Stimulated activated CD4-positive, alpha-beta T cell treated with anti-CD3 and anti-CD28 coated beads, Interleukin-2, amount 100 ng/mL, for 48 hours (primary cell): Measurements from ENCODE around the gene SYCE1L.
"Not testable (repeated sequence)": the region's sequence is repeated elsewhere in the genome, so short reads cannot be mapped to it uniquely, and the experiment has no call there.

ENCODE experiments used
- DNase-seq, 2 donors: peaks; one replicate each; pipeline ENCODE4 v3.0.0-alpha.2; 2020

Gene SYCE1L, protein sequence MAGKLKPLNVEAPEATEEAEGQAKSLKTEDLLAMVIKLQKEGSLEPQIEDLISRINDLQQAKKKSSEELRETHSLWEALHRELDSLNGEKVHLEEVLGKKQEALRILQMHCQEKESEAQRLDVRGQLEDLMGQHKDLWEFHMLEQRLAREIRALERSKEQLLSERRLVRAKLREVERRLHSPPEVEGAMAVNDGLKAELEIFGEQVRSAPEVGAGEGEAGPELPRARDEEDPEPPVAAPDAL

DNA sequence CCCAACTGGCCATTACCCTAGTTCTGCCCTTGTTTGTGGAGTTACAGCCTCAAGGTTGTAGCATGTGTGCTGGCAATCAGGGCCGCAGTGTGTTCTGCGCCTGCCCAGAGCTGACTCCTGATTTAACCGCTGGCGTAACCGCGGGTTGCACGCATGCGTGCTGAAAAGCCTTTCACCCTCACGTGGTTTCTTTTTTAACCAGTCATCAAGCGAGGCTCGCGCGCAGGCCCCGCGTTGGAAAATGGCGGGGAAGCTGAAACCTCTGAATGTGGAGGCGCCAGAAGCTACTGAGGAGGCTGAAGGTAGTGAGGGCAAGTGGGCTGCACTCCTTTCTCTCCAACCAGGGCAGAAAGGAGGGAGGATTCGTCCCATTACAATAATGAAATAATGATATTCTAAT is at the start of gene SYCE1L:
Gene SYCE1L (plus strand): TSS at position 198 of the 400 bp plus-strand sequence. CDS start 44 bp downstream, at position 242.
- DNase-seq: no peak

DNA sequence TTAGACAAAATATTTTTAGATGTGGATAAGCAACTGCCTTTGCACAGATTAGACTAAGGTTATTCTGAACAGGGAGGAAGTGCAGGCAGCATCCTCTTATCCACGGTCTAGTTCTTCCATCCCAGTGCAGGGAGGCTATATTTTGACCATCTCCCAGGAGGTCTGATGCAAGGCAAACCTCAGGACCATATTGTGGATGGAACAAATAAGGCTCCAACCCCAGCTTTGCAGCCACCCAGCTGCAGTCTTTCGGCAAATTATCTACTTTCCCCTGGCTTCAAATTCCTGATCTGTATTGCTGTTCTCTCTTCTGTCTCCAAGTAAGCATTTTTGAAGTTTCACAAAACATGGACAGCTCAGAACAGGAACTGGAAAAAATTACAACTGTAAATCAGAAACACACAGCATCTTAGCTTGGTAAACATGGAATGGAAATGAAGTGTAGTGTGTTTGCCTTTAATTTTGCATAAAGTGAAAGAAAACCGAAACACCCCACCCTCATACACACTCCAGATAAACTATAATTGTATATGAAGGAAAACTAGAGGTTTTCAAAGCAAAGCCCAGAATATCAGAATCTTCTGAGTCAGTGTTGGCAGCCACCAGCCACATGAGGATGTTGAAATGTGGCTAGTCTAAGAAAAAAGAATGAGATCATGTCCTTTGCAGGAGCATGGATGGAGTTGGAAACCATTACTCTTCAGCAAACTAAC is 41.7 kb upstream of the SYCE1L start:
- DNase-seq: no peak

DNA sequence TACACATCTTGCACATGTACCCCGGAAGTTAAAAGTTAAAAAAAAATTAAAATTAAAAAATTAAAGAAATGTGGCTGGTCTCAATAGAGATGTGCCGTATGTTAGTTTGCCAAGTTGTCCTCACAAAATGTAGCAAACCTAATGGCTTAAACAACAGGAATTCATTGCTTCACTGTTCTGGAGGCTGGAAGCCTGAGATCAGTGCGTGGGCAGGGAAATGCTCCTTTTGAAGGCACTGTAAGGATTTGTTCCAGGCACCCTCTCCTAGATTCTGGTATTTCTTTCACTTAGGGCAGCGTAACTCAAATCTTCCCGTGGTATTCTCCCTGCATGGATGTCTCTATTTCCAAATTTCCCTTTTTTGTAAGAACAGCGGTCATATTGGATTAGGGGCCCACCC is 40.9 kb upstream of the SYCE1L start:
- DNase-seq: no peak

DNA sequence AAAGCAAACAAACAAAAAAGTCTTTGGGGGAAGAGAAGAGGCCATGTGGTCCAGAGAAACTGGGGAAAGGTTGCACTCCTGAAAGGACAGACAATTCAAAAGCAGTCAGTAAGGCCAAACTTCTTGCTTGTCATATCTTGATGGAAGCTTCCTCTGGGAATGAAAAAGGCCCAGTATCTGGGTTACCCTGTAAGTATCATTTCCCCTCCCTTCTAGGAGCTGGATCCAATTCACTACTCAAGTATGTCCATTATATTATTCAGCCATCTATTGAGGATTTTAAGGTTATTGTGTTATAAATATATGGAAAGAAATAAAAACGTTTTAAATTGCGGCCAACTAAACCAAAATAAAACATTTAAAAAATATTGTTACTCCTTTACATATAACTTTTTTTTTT is 34.2 kb upstream of the SYCE1L start:
- DNase-seq: no peak

DNA sequence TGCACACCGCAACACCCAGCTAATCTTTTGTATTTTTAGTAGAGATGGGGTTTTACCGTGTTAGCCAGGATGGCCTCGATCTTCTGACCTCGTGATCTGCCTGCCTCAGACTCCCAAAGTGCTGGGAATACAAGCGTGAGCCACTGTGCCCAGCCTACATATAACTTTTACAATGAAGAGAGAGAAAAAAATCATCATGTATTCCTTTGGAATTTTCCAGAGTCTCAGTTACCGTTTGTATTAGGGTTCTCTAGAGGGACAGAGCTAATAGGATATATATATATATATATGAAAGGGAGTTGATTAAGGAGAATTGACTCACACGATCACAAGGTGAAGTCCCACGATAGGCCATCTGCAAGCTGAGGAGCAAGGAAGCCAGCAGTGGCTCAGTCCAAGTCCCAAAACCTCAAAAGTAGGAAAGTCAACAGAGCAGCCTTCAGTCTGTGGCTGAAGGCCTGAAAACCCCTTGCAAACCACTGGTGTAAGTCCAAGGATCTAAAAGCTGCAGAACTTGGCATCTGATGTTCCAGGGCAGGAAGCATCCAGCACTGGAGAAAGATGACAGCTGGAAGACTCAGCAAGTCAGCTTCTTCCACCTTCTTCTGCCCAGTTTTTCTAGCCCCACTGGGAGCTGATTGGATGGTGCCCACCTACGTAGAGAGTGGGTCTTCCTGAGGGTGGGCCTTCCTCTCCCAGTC is 33.5 kb upstream of the SYCE1L start:
- not testable (repeated sequence) for DNase-seq

DNA sequence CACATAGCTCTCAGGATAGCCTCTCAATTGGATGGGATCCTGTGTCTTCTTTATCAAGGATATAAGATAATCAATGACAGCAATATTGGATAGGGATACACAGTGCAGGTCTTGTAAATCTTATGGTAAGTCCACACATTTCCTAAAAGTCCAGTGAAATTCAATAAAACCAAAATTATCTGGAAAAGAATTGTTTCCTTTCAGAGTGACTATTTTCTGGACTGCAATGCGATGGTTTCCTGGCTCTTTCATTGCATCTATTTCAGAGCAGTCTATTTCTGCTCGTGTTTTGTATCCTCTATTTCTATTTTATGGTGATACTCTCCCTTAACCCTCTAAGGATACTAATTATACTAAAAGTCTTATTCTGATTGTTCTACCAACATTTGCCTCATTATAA is 32.5 kb upstream of the SYCE1L start:
- no peak for DNase-seq

DNA sequence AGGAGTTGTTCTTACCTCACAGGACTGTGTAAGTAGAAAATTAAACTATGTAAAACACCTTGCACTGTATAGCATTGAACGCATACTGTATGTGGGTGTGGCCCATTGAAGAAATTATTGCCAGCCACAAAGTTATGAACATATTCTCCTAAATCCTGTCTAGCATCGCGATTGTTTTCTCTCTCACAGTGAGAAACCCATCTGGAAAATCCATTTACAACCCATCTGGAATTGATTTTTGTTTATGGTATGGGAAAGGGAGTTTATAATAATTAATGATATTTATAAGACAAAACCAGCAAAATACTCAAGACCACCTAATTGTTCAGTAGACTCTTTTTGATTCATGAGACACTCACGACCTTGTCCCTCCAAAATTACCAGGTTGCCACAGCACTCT is 30.3 kb upstream of the SYCE1L start:
- no peak for DNase-seq

DNA sequence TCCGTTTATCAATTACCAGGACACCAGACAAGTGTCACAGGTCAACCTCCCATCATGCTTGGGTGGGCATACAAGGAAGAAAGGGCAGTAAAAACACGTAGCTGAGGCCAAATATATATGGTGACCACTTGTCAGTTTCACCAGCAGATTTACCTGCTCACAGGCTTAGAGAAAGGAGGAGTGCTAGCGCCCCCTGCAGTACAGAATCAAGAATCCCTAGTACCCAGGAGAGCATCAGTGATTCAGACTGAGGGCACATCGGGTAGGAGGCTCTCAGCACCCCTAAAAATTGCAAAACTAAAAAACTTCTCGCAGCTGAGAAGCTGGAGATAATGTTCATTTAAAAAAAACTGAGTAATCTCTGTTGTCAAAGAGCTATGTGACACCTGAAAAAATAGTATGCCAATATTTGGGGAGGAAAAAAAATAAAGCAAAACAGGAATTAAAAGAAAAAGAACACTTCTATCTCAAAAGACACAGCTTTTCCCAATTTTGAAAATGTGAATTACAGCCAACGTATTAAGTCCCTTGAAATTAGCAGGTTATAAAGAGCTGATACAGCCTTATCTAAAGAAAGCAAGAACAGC is 29.5 kb upstream of the SYCE1L start:
- peak; percentile 45 to 49 for DNase-seq

DNA sequence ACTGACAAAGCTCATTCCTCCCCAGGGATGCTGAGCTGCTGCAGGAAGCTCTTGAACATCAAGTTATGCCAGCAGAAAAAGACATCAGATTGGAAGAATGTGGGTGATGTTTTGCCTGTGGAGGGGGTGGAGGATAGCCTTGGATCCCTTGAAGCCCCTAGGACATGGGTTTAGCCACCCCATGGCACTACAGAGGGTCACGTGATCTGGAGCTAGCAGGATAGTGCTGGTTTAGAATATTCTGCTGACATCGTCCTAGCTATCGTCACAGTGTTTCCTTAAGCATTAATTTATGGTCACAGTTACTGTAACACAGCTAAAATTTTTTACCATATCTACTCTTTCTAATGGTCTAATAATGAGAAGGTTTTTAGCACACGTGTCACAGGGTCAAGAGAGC is 28.4 kb upstream of the SYCE1L start:
- DNase-seq: no peak

DNA sequence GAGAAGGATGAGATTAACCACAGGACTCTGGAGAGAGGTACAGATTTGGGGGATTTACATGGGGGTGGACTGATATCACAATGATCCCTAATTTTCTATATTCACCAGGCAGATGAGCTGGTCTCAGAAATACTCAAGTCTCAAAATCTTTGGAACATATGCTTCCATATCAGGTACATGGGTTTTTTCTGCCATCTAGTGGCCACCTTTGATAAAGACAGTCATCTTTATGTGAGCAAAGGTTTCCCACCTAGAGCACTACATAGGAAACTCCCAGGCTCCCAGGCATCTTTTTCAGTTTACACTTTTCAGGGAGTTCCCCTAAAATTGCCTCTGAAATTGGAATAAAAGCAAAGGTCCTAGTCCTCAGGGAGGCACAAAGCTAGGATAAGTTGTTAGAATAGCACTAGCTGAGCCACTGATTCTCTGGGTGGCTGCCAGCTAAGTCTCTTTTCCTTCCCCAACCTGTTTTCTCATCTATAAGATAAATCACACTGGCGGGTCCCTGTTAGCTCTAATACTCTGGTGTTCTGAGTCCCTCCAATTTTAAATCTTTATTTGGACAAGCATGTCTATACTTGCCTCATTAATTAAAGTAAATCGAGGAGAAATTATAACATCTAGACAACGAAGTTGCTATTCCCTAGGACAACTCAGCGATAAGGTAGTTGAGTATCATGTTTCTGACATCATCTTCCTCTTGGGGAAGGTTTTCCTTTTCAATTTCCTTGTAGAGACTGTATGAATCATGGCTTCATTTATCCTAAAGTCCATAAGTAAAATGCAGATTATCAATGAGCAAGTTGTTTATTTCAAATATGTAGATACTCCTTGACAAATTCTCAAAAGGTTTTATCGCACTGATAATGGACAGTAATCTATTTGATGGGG is 27.2 kb upstream of the SYCE1L start:
- peak in 1 of 2 donors; percentile 19 for DNase-seq

DNA sequence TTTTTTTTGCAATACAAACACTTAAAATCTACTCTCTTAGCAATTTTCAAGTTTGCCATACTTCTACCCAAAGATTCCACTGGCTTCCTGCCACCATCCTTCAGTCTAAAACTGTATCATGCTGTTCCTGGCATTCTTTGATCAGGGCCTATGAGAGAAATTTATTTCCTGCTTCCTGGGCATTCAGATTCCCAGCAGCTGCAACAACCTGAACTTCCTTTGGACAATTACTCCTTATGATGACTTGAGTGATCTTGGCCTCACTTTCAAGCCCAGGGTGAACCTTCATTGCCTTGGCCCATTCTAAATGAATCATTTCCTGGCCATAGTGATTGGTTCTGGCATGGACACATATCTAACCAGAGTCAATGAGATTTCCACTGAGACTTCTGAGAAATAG is 26.3 kb upstream of the SYCE1L start:
- no peak for DNase-seq

DNA sequence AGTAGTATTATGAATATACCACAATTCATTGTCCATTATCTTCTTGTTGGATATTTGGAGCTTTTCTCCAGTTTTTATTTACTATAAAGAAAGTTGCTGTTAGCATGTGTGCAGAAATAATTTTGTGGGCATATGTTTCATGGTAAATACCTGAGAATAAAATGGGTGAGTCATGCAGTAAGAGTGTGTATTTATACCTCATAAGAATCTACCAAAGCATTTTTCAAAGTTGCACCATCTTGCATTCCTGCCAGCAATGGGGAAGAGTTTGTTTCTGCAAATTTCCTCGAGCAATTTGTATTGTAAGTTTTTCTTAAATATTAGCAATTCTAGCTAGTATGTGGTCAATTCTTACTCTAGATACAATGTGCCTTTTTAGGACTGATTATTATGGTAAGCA is 16.1 kb upstream of the SYCE1L start:
- DNase-seq: no peak

DNA sequence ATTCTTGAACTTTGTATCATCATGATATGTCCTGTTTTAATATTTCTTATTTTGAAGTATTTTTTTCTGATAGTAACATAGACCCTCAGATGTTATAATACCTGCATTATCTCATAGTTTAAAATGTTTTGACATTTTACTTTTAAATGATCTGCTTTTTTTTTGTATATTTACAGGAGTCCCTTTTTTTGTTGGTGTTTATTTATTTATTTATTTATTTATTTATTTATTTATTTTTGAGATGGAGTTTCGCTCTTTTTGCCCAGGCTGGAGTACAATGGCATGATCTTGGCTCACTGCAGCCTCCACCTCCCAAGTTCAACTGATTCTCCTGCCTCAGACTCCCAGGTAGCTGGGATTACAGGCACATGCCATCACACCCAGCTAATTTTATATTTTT is 12.9 kb upstream of the SYCE1L start:
- DNase-seq: not testable (repeated sequence)

DNA sequence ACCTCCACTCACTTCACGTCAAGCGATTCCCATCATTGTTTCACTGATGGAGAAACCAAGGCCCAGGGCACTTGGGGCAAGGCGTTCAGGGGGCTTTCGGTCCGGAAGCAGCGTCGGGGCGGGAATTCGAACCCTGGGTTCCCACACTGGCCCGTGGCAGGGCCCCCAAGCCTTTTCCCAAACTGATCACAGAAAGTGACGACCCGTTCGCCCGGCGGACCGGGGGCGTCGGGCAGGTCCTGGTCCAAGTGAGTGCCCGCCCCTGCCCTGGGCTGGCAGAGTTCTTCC is 9.1 kb upstream of the SYCE1L start:
- DNase-seq: no peak

DNA sequence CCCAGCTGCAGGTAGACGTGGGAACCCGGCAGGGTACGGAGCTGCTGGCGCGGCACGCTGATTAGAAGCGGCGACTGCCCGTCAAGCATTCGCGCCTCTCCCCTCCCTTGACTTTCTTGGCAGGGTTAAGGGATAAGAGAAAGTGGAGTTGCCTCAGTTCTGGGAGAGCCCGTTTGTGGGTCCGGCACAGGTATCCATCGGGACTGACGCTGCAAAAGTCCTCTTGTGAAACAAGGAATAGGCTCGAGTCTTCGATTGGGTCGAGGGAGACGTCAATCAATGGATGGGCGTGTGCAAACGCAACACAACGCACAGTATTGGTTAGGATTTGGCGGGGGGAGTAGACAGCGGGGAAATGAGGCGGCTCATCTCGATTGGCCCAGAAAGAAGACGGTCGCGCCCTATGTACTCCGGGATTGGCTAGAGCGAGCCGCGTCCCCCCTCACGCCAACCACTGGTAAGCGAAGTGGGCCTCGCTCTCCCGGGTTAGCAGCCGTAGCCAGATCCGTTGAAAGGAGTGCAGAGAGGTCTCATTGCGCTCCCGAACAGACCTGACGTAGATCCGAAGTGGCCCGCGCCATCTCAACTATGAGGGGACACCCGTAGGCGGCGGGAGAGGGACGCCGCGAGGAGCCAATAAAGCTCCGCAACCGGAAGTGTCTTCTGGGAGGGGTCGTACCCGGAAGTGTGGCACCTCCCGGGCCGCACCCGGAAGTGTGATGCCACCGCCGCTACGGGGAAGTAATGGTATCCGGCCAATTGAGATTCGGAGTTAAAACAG is 8.5 kb upstream of the SYCE1L start, which contains the start of gene MON1B:
Gene MON1B (plus strand): TSS at position 713 of the 781 bp plus-strand sequence. CDS start 296 bp downstream, outside the sequence.
- DNase-seq: peak; percentile 78 to 81

DNA sequence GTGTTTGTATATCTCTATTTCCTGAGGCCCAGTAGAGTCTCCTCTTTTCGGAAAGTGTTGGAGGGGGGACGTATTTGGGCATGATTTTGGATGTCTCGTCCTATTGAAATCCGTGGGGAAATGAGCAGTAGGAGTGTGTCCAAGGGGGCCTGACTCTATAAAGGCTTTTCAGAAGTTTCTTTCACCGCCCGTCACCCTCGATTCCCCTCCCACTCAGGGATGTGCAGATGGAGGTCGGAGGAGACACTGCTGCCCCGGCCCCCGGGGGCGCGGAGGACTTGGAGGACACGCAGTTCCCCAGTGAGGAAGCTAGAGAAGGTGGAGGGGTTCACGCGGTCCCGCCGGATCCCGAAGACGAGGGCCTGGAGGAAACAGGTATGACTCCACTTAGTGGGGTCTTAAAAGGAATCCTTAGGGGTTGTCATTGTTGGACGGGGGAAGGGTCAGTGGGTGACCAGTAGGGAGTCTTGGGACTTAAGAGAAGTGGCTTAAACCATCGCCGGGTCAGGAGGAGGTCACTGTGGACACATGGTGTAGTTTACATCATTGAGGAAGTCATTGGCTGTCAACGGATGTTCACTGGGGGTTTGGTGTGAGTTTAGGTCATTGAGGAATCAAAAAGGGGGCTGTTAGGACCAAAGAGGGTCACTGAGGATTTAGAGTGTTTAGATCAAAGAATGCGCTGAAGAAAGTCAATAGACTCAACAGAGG is 7.8 kb upstream of the SYCE1L start:
- DNase-seq: peak; percentile 12 to 24

DNA sequence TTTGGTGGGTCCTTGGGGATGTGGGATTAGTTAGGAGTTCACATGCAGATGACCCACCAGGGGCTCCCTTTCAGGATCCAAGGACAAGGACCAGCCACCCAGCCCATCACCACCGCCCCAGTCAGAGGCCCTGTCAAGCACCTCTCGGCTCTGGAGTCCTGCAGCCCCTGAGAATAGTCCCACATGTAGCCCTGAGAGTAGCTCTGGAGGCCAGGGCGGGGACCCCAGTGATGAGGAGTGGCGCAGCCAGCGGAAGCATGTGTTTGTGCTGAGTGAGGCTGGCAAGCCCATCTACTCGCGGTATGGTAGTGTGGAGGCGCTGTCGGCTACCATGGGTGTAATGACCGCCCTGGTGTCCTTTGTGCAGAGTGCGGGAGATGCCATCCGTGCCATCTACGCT is 5.8 kb upstream of the SYCE1L start:
- DNase-seq: no peak

DNA sequence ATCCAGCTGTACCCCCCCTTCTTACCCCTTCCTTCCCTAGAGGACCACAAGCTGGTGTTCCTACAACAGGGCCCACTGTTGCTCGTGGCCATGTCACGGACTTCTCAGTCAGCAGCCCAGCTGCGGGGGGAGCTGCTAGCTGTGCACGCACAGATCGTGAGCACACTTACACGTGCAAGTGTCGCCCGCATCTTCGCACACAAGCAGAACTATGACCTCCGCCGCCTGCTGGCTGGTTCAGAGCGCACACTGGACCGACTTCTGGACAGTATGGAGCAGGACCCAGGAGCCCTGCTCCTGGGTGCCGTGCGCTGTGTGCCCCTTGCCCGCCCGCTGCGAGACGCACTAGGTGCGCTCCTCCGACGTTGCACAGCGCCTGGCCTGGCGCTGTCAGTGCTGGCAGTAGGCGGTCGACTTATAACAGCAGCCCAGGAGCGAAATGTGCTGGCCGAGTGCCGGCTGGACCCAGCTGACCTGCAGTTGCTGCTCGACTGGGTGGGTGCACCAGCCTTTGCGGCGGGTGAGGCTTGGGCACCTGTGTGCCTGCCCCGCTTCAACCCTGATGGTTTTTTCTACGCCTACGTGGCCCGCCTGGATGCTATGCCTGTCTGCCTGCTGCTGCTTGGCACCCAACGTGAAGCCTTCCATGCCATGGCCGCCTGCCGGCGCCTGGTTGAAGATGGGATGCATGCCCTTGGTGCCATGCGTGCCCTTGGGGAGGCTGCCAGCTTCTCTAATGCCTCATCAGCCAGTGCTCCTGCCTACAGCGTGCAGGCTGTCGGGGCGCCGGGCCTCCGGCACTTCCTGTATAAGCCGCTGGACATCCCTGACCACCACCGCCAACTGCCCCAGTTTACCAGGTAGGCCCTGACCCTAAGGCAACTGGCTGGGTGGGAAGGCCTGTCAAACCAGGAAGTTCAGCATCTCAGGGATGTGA is 4.6 kb upstream of the SYCE1L start:
- no peak for DNase-seq

DNA sequence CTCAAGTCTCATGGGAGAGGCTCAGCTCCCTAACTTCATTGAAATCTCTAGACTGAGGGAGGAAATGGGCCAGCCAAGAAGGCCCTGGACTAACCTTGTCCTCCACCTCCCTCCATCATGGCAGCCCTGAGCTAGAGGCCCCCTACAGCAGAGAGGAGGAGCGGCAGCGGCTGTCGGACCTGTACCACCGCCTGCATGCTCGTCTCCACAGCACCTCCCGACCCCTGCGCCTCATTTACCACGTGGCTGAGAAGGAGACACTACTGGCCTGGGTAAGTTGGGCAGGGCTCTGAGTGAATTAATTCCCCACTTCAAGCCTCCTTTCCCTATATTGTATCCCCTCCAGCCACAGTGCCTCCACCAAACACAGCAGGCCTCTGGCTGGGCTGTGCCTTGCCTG is 3.8 kb upstream of the SYCE1L start:
- DNase-seq: no peak

DNA sequence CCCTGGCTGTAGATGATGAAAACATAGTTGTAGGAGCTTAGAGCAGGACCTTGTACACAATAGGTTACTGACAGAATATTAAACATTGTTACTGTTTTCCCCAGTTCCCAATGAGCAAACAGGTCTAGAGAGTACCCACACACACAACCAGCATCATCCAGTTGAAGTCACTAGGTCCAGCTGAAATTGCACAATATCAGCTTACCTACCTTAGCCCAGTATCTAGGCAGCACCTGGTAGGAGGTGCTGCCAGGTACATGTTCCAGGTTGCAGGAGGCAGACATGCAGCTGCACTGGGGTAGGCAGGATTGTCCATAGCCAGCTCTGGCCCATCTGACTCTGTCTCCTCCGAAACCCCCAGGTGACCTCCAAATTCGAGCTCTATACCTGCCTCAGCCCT is 1.5 kb upstream of the SYCE1L start:
- no peak for DNase-seq
